ENCODE measurements around the gene VENTX. TPM values are rescaled to one million over a fixed set of nuclear protein-coding genes. Genes with fewer than 3 reads are reported as not detected.

VENTX gene
- total RNA-seq, 1 experiment from 2014 or later: not detected

GRCh38 chr10:133271521-133272300 is 34.1 kb downstream of the VENTX start:
- DNase-seq (ENCODE audit: low read depth): no peak

GRCh38 chr10:133272301-133272963 is 34.8 kb downstream of the VENTX start:
- DNase-seq (ENCODE audit: low read depth): no peak

GRCh38 chr10:133272964-133273420 is 35.3 kb downstream of the VENTX start:
- DNase-seq (ENCODE audit: low read depth): no peak

- DNase-seq (ENCODE audit: low read depth): no peak
These were observed 36.0 kb downstream of the VENTX start for GRCh38 chr10:133273534-133274143.

- DNase-seq (ENCODE audit: low read depth): peak; percentile 68
These were observed 37.4 kb downstream of the VENTX start for GRCh38 chr10:133274751-133275683.

- DNase-seq (ENCODE audit: low read depth): peak; percentile 44
These were observed 38.0 kb downstream of the VENTX start for GRCh38 chr10:133275684-133276092.

- DNase-seq (ENCODE audit: low read depth): no peak
These were observed 38.4 kb downstream of the VENTX start for GRCh38 chr10:133276100-133276434.

DNA sequence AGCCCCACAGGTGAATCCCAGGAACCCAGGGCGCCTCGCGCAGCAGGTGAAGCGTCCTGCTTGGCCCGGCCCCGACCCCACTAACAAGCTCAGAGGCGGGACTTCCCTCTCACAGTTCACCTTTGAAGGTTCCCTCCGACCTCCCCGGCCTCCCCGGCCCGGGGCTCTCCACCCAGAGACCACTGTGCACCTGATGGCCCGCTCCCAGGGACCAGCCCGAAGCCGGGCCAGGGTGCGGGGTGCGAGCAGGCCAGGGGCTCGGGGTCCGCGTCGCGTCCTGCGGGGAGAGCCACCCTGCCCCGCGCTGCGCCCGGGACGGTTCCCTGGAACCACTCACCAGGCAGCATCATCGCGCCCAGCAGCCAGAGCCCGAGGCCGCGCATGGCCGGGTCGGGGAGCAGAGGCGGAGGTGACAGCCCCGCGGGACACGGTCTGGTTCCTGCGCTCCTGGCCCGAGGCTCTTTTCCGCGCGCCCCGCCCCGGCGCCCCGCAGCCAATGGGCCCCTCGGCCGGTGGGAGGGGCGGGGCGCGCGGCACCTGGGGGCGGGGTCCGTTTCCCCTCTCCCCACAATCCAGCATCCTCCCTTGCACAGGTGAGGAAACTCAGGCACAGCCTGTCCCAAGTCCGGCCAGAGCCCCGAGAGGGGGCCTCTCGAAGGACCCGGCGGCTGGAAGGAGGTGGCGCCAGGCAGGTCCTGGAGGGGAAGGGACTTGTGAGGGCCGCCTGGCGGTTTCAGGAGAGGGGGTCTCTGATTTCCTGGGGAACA is 39.0 kb downstream of the VENTX start, which contains the start of gene ADAM8:
Gene ADAM8, minus strand, starts transcription at position 434 of the 767 bp plus-strand sequence. Its CDS starts 51 bp downstream, at position 383.
- DNase-seq (ENCODE audit: low read depth): peak; percentile 39

- DNase-seq (ENCODE audit: low read depth): no peak
These were observed 39.8 kb downstream of the VENTX start for GRCh38 chr10:133277277-133277992.

- no peak for DNase-seq (ENCODE audit: low read depth)
These were observed 40.4 kb downstream of the VENTX start for GRCh38 chr10:133277993-133278576.

DNA sequence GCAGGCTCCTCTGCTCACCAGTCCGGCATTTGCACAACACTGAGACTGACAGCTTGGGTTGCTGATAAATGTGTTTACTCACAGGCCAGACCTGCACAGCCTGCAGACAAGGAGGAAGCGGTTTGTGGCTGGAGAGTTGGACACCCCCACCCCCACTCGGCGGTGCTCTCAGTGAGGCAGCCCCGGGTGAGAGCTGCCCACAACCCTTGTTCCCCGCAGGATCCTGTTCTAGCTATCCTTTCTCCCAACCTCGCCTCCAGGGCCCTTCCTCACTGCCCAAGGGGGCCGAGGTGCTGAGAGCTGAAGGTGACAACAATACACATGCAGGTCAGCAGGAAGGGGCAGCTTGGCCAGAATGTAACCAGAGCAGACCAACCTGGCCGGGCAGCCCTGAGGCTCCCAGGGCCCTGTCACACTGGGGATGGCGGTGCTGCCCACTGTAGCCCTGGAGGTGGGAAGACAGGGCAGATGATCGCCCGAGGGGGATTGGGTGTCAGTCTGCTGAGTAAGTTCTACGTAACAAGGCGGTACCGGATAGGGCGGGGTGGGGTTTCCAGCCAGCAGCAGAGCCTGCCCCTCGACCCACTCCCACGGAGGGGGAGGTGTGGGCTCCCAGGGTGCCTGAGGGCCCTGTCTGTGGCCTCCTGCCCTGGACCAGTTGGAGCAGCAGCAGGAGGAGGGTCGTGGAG is 41.1 kb downstream of the VENTX start:
- DNase-seq (ENCODE audit: low read depth): peak; percentile 77

GRCh38 chr10:133279326-133280226 is 41.9 kb downstream of the VENTX start:
- DNase-seq (ENCODE audit: low read depth): no peak

- no peak for DNase-seq (ENCODE audit: low read depth)
These were observed 42.9 kb downstream of the VENTX start for GRCh38 chr10:133280391-133281059.

DNA sequence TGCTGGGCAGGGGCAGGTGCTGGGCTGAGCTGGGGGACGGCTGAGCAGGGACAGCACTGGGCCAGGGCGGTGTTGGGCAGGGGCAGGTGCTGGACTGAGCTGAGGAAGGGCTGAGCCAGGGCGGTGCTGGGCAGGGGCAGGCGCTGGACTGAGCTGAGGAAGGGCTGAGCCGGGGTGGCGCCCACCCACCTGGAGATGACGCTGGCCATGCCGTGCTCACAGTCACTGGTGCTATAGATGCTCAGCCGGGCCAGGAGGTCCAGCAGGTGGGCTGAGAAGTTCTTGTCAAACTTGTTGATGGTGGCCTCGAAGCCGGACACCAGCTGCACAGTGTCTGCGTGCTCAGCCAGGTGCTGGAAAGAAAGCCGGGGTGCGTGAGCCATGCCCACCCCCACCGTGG is 43.4 kb downstream of the VENTX start:
- DNase-seq (ENCODE audit: low read depth): no peak

DNA sequence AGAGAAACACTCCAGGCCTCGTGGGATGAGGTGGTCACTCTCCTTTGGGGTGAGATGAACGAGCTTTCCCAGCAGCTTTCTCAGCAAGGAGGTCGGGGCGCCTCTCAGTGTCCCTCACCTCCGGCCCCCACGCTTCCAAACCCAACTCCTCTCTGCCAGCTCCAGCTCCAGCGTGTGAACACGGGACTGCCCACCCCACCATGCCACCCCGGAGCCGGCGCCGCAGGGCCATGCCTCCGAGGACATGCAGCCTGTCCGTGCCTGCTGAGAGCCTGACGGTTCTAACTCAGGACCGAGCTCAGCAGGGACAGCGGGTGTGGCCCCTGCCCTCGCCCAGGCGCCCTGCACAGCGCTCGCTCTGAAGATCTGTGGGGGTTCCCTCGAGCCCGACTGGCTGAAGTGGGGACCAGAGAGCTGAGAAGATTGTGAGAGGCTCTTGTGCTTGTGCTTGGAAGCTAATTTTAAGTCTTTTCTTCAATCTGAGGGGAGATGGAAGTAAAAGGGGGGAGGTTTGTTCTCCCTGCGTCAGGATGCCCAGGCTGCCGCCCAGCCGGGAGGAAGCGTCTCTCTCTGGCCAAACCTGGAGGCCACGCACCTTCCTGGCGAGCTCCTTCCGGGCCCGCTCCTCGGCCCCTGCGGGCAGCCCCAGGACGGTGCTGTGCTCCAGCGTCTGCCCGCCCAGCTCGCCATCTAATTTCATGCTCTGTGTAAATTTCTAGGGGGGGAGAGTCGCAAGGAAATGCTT is 44.1 kb downstream of the VENTX start:
- DNase-seq (ENCODE audit: low read depth): no peak

- no peak for DNase-seq (ENCODE audit: low read depth)
These were observed 45.3 kb downstream of the VENTX start for GRCh38 chr10:133282846-133283390.
